ENCODE results near the gene MYBPC2.
"Not testable (repeated sequence)": the region's sequence is repeated elsewhere in the genome, so short reads cannot be mapped to it uniquely, and the experiment has no call there.

MYBPC2 gene

DNA sequence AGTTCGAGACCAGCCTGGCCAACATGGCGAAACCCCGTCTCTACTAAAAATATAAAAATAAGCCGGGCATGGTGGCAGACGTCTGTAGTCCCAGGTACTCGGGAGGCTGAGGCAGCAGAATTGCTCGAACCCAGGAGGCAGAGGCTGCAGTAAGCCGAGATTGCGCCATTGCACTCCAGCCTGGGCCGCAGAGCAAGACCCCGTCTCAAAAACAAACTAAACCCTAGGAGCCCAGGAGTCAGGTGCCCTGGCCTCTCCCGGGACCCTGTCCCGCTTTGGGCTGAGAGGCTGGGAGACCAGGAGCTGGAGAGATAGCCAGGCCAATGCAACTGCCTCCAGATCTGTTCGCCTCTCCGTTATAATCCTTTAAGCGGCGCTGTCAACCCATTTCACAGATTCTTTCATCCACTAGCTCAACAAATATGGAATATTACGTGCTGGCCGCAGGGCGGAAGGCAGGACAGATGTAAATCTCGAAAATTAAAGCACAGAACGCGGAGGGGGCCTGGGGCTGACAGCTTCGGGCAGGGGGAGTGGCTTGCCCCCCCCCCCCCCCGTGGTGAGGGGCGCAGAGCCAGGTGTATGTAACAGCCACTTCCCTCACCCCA, 5.3 kb upstream of the MYBPC2 start:
- no peak for DNase-seq

GRCh38 chr19:50427997-50428425, 4.7 kb upstream of the MYBPC2 start:
- DNase-seq, result peak in 55 of 56 donors; percentile 3 to 87 (median 61)

DNA sequence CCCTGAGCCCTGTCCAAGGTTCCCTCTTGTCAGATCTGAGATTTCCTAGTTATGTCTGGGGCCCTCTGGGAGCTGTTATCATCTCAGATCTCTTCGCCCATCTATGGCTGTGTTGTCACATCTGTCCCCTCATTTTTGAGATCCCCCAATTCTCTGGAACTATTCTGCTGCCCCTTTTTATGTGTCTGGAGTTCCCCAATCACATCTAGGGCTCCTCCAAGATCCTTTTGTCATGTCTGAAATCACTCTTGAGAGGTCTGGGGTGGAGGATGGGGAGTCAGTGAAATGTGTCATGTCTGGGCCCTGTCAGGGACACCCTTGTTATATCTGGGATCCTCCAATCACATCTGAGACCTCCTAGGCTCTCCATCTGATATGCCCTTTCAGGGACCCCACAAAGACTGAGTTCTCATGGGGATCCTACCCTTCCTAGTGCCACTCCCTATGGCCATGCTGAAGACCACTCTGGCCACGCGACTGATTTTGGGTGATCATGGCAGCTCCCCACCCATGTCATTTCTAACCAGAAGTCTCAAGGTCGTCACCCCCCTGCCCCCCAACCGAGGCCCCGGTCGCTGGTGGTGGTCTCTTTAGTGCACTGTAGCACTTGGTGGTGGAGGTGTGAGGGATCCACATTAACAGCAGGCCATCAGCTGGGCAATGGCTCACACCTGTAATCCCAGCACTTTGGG, 3.8 kb upstream of the MYBPC2 start:
- DNase-seq, result no peak

GRCh38 chr19:50430888-50431342, 1.8 kb upstream of the MYBPC2 start:
- no peak for DNase-seq

GRCh38 chr19:50431343-50432220, 1.1 kb upstream of the MYBPC2 start:
- peak in 55 of 56 donors; percentile 21 to 90 (median 66) for DNase-seq

- no peak for DNase-seq
Measured at GRCh38 chr19:50433201-50434180, 799 bp downstream of the MYBPC2 start.

GRCh38 chr19:50434525-50434924, 1.8 kb downstream of the MYBPC2 start:
- DNase-seq, result no peak

GRCh38 chr19:50435221-50435620, 2.5 kb downstream of the MYBPC2 start:
- DNase-seq, result no peak

DNA sequence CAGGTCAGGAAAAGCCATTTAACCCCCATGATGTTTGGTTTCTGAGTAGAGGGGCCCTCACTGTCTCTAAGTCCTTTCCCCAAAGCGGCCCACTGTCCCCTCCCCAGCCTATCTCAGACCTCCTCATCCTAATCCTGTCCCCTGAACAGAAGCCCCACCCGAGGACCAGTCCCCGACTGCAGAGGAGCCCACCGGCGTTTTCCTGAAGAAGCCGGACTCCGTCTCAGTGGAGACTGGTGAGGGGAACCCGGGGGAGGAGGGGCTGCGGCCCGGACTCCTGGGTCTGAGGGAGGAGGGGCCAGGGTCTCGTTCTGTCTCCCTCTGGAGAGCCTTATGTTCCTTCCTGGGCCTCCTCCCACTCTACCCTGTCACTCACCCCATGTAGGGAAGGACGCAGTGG, 2.9 kb downstream of the MYBPC2 start:
- DNase-seq, result no peak

DNA sequence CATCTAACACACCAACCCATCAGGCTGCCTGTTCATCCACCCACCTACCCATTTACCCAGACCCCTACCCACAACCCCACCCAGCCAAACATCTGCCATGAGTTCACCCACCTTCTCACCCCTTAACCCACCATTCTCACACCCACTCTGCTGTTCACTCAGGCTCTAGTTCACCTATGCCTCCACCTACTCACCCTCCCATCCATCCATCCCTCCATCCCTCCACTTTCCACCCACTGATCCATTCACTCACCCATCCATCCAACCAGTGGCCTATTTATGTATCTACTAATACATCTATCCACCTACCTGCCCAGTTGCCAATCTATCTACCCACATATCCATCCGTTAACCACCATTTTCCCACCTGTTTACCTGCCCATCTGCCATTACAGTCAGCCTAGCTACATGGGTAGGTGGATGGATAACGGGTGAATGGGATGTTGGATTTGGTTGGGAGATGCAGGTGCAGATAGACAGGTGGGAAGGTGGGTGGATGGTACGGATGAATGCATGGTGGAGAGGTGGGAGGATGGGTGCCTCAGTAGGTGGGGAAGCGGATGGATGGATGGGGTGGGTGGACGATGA, 5.3 kb downstream of the MYBPC2 start:
- DNase-seq, result no peak

GRCh38 chr19:50439130-50439529, 6.4 kb downstream of the MYBPC2 start:
- DNase-seq, result not testable (repeated sequence)

GRCh38 chr19:50444059-50444458, 11.4 kb downstream of the MYBPC2 start:
- no peak for DNase-seq

DNA sequence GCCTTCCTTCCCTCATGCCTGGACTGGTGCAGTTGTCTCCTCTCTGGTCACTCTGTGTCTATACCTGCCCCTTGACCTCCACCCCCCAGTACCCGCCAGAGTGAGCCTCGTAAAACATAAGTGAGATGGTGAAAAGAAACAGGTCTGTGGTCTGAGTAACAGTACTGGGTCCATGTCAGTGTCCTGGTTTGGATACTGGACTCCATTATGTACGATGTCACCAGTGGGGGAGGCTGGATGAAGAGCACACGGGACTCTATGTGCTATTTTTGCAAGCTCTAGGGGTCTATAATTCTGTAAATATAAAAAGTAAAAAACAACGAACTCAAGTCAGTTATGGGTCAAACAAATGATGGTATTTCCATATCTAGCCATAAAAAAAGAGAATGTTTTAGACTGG, 14.4 kb downstream of the MYBPC2 start:
- DNase-seq, result no peak

DNA sequence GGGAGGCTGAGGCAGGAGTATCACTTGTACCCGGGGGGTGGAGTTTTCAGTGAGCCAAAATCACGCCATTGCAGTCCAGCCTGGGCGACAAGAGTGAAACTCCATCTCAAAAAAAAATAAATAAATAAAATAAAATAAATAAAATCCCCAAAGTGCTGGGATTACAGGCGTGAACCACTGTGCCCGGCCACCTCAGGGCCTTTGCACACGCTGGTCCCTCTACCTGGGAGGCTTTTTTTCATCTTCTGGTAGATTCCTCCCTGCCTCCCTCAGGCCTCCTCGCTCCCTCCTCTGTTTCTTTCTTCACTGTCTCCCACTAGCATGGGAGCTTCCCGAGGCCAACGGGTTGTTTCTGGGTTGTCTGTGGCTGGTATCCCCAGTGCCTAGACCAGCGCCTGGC, 15.1 kb downstream of the MYBPC2 start:
- DNase-seq, result no peak

DNA sequence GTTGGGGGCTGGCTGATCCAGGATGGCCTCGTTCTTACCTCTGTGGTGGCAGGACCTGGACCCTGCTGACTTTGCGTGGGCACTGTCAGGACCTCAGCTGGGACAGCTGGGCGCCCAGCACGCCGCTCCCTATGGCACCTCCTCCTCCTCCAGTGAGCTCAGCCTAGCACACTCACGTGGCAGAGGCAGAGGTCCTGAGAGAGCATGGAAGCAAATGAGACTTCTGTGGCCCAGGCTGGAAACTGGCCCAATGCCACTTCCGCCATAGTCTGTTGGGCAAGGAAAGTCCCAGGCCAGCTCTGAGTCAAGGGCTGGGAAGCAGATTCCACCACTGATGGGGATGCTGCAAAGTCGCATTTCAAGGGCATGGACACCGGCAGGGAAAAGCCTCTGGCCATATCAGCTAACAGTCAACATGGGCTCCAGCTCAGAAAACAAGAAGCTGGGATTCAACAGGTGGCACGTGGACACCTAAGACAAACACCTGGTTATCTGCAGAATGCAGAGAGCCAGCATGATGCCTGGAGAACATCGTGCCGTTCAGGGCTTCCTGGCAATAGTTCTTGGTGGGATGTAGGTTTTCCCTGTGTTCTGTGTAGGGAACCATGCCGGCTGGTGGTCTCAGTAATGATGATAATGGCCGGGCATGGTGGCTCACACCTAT, 16.7 kb downstream of the MYBPC2 start:
- no peak for DNase-seq

GRCh38 chr19:50450369-50451222, 17.9 kb downstream of the MYBPC2 start:
- DNase-seq, result no peak

- no peak for DNase-seq
Measured at GRCh38 chr19:50451223-50451534, 18.5 kb downstream of the MYBPC2 start.

DNA sequence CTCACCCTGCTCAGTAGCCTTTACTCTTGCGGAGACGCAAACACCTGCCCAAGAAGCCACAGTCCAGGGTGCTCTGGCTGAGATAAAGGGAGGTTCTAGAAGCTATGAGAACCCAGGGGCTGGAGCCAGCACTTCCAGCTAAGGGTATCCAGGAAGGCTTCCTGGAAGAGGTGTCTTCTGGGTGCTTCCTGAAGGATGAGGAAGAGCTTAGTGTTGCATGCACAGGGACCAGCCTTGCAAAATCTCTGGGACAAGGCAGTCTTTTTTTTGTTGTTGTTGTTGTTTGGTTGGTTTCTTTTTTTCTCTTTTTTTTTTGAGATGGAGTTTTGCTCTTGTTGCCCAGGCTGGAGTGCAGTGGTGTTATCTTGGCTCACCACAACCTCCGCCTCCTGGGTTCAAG, 20.6 kb downstream of the MYBPC2 start:
- no peak for DNase-seq

GRCh38 chr19:50455992-50456391, 23.3 kb downstream of the MYBPC2 start:
- DNase-seq, result no peak
